HG02571 (cell line): ENCODE results near the gene SLC17A4.

Experiments used
- ATAC-seq: cut with Tn5 transposase; IDR thresholded peaks from one replicate; pipeline ENCODE4 v1.9.1; 2021; ENCODE audit warnings: mild to moderate bottlenecking, moderate library complexity; ENCODE audit not compliant: unreplicated experiment

SLC17A4 gene

GRCh38 chr6:25804804-25805203 is 50.3 kb downstream of the SLC17A4 start:
- no peak for ATAC-seq

GRCh38 chr6:25815194-25815593 is 60.7 kb downstream of the SLC17A4 start:
- no peak for ATAC-seq

GRCh38 chr6:25816252-25816651 is 61.7 kb downstream of the SLC17A4 start:
- no peak for ATAC-seq

- no peak for ATAC-seq
Observed at GRCh38 chr6:25821341-25821740, 66.8 kb downstream of the SLC17A4 start.

GRCh38 chr6:25829375-25829774 is 74.8 kb downstream of the SLC17A4 start:
- ATAC-seq = peak; percentile 74

GRCh38 chr6:25830458-25830857 is 75.9 kb downstream of the SLC17A4 start:
- no peak for ATAC-seq
